Stimulated activated CD8-positive, alpha-beta memory T cell treated with anti-CD3 and anti-CD28 coated beads, Interleukin-7, amount 100 ng/mL, for 24 hours (primary cell): ENCODE data around the gene GSTM5.
"Not testable (repeated sequence)": the region's sequence is repeated elsewhere in the genome, so short reads cannot be mapped to it uniquely, and the experiment has no call there.

Source experiments
- DNase-seq: peaks from one replicate; pipeline ENCODE4 v3.0.0-alpha.2; 2020; ENCODE audit warnings: low read depth

GSTM5 gene

GRCh38 chr1:109730666-109731065, 18.6 kb downstream of the GSTM5 start:
- no peak for DNase-seq

- DNase-seq: no peak
These were observed 20.4 kb downstream of the GSTM5 start for GRCh38 chr1:109732390-109732881.

GRCh38 chr1:109733236-109733870, 21.3 kb downstream of the GSTM5 start:
- DNase-seq: no peak

GRCh38 chr1:109739738-109740614, 27.9 kb downstream of the GSTM5 start:
- peak; percentile 61 for DNase-seq

- no peak for DNase-seq
These were observed 28.7 kb downstream of the GSTM5 start, which contains the start of gene GSTM3 for GRCh38 chr1:109740615-109741373. Gene GSTM3 (minus strand): TSS chr1:109741038. CDS start chr1:109740287, 751 bp downstream.

GRCh38 chr1:109748311-109748710, 36.3 kb downstream of the GSTM5 start:
- not testable (repeated sequence) for DNase-seq

- no peak for DNase-seq
These were observed 37.2 kb downstream of the GSTM5 start for GRCh38 chr1:109749221-109749620.

GRCh38 chr1:109750241-109750882, 38.3 kb downstream of the GSTM5 start:
- no peak for DNase-seq

GRCh38 chr1:109750920-109751319, 38.9 kb downstream of the GSTM5 start:
- DNase-seq: no peak

- DNase-seq: no peak
These were observed 39.6 kb downstream of the GSTM5 start for GRCh38 chr1:109751531-109752260.

GRCh38 chr1:109754738-109755137, 42.7 kb downstream of the GSTM5 start:
- no peak for DNase-seq

- not testable (repeated sequence) for DNase-seq
These were observed 44.3 kb downstream of the GSTM5 start for GRCh38 chr1:109756325-109756724.

- no peak for DNase-seq
These were observed 44.9 kb downstream of the GSTM5 start for GRCh38 chr1:109756848-109757521.

GRCh38 chr1:109757936-109758786, 46.1 kb downstream of the GSTM5 start:
- no peak for DNase-seq

- DNase-seq: no peak
These were observed 47.7 kb downstream of the GSTM5 start for GRCh38 chr1:109759513-109760334.

- no peak for DNase-seq
These were observed 48.7 kb downstream of the GSTM5 start for GRCh38 chr1:109760581-109761226.

- no peak for DNase-seq
These were observed 49.4 kb downstream of the GSTM5 start for GRCh38 chr1:109761227-109762038.
